HEK293 (cell line): ENCODE results near the gene TESK2.

Source experiments
- CTCF ChIA-PET: fragments of 350-600 bp; formaldehyde crosslinking; extraction: SDS; loops from one replicate; lab custom pipeline; 2021; ENCODE audit warnings: antibody characterized with exemption; lab: Yijun Ruan, JAX
- POLR2A ChIA-PET: fragments of 300-600 bp; formaldehyde crosslinking; extraction: SDS; loops from one replicate; lab custom pipeline; 2020; ENCODE audit warnings: antibody characterized with exemption, inconsistent platforms; lab: Yijun Ruan, JAX
- H3K27ac ChIP-seq: fragments of 200-500 bp; sonication (Bioruptor generic); 2 replicates; pipeline ENCODE4 v1.5.1; 2014; ENCODE audit warnings: low read depth, low read length, control low read depth, inconsistent platforms; ENCODE audit errors: extremely low read depth
- H3K36me3 ChIP-seq, 2 experiments: fragments of 200-500 bp in 1 of 2; sonication (Bioruptor generic) in 1 of 2; 1 replicate in 1 of 2; 2 replicates in 1 of 2; pipeline ENCODE4 v1.5.1; 2014 to 2017; ENCODE audit warnings: inconsistent platforms in 2 of 2, low read length in 2 of 2; ENCODE audit not compliant: control insufficient read depth in 2 of 2, insufficient read depth in 1 of 2
- H3K4me1 ChIP-seq: fragments of 200-500 bp; sonication (Bioruptor generic); 2 replicates; pipeline ENCODE4 v1.5.1; 2014; ENCODE audit warnings: mild to moderate bottlenecking, low read length, inconsistent platforms; ENCODE audit not compliant: control insufficient read depth, insufficient read depth
- H3K4me3 ChIP-seq: 2 replicates; pipeline ENCODE4 v1.5.1; 2011; ENCODE audit warnings: low read depth, mild to moderate bottlenecking, control low read depth, low read length, moderate library complexity
- H3K9me3 ChIP-seq: fragments of 200-500 bp; sonication (Bioruptor generic); 2 replicates; pipeline ENCODE4 v1.5.1; 2014; ENCODE audit warnings: low read depth, low read length, inconsistent platforms; ENCODE audit not compliant: control insufficient read depth, insufficient read depth
- BCL11B ChIP-seq: fragments of 450-650 bp; formaldehyde crosslinking; IDR thresholded peaks from 2 replicates; pipeline ENCODE4 v1.5.1; 2016; ENCODE audit warnings: low read depth, missing biosample characterization, missing genetic modification characterization
- KLF1 ChIP-seq: fragments of 450-650 bp; formaldehyde crosslinking; IDR thresholded peaks from 2 replicates; pipeline ENCODE4 v1.5.1; 2016; ENCODE audit warnings: missing biosample characterization, missing genetic modification characterization
- MEIS1 ChIP-seq: sonication (generic); formaldehyde crosslinking; IDR thresholded peaks from 2 replicates; pipeline ENCODE4 v1.8.1; 2022; ENCODE audit warnings: missing genetic modification reagents, mild to moderate bottlenecking, borderline replicate concordance
- SETDB1 ChIP-seq: IDR thresholded peaks from one replicate; pipeline ENCODE4 v1.6.1; 2017; ENCODE audit warnings: mild to moderate bottlenecking, low read length, moderate library complexity, mixed read lengths; ENCODE audit not compliant: insufficient read length
- ZBTB48 ChIP-seq: fragments of 450-650 bp; formaldehyde crosslinking; IDR thresholded peaks from 2 replicates; pipeline ENCODE4 v1.5.1; 2016; ENCODE audit warnings: missing biosample characterization, missing genetic modification characterization
- ZNF148 ChIP-seq: fragments of 450-650 bp; formaldehyde crosslinking; IDR thresholded peaks from 2 replicates; pipeline ENCODE4 v1.5.0; 2017; ENCODE audit warnings: missing biosample characterization, missing genetic modification characterization, borderline replicate concordance
- ZNF211 ChIP-seq: fragments of 450-650 bp; formaldehyde crosslinking; IDR thresholded peaks from 2 replicates; pipeline ENCODE4 v1.5.1; 2016; ENCODE audit warnings: low read depth, missing biosample characterization, missing genetic modification characterization
- ZNF391 ChIP-seq: fragments of 450-650 bp; formaldehyde crosslinking; IDR thresholded peaks from 2 replicates; pipeline ENCODE4 v1.5.1; 2016; ENCODE audit warnings: low read depth, missing biosample characterization, missing genetic modification characterization, borderline replicate concordance
- ZNF514 ChIP-seq: fragments of 450-650 bp; formaldehyde crosslinking; IDR thresholded peaks from 2 replicates; pipeline ENCODE4 v1.5.1; 2016; ENCODE audit warnings: missing biosample characterization, missing genetic modification characterization
- ZNF521 ChIP-seq: fragments of 450-650 bp; formaldehyde crosslinking; IDR thresholded peaks from 2 replicates; pipeline ENCODE4 v1.5.1; 2017; ENCODE audit warnings: missing biosample characterization, mild to moderate bottlenecking, missing genetic modification characterization
- ZNF560 ChIP-seq: fragments of 450-650 bp; formaldehyde crosslinking; IDR thresholded peaks from 2 replicates; pipeline ENCODE4 v1.5.1; 2017; ENCODE audit warnings: missing biosample characterization, missing genetic modification characterization, borderline replicate concordance
- ZNF626 ChIP-seq: fragments of 450-650 bp; sonication (Bioruptor Pico); formaldehyde crosslinking; IDR thresholded peaks from 2 replicates; pipeline ENCODE4 v1.5.1; 2018; ENCODE audit warnings: missing biosample characterization, missing genetic modification characterization, inconsistent platforms
- ZNF701 ChIP-seq: fragments of 450-650 bp; formaldehyde crosslinking; IDR thresholded peaks from 2 replicates; pipeline ENCODE4 v1.5.1; 2016; ENCODE audit warnings: missing biosample characterization, missing genetic modification characterization
- TF ChIP-seq, protein P1 (sequence below): fragments of 450-650 bp; IDR thresholded peaks from 2 replicates; pipeline ENCODE4 v1.5.1; 2018; ENCODE audit warnings: missing biosample characterization, mild to moderate bottlenecking, missing genetic modification characterization
- TF ChIP-seq, protein P2 (sequence below): fragments of 450-650 bp; formaldehyde crosslinking; IDR thresholded peaks from 2 replicates; pipeline ENCODE4 v1.5.1; 2016; ENCODE audit warnings: missing biosample characterization, missing genetic modification characterization
- TF ChIP-seq, protein P3 (sequence below): fragments of 450-650 bp; formaldehyde crosslinking; IDR thresholded peaks from 2 replicates; pipeline ENCODE4 v1.5.1; 2017; ENCODE audit warnings: missing biosample characterization, mild to moderate bottlenecking, missing genetic modification characterization, moderate library complexity
- TF ChIP-seq, protein P4 (sequence below): fragments of 450-650 bp; formaldehyde crosslinking; IDR thresholded peaks from 2 replicates; pipeline ENCODE4 v1.5.1; 2016; ENCODE audit warnings: missing biosample characterization, missing genetic modification characterization
- TF ChIP-seq, protein P5 (sequence below): fragments of 450-650 bp; formaldehyde crosslinking; IDR thresholded peaks from 2 replicates; pipeline ENCODE4 v1.5.1; 2017; ENCODE audit warnings: missing biosample characterization, missing genetic modification characterization

TESK2 gene

GRCh38 chr1:45306319-45306718, 184.6 kb downstream of the TESK2 start:
- no peak for TF ChIP-seq SETDB1
- ChIA-PET POLR2A (interaction anchor here (0.6 to 2.1 kb wide), 3 partner anchors 33 to 492 kb away, joined by 3 to 20 read pairs (median 3); partner anchors contain the start of genes HECTD3, MUTYH, TOE1 and UROD), CTCF (interaction anchor here (0.6 to 1.3 kb wide), 4 partner anchors 31 to 370 kb away, joined by 3 to 5 read pairs (median 3); no protein-coding TSS in a partner anchor)
- no peaks in the 10 kb centered on the region for H3K36me3 ChIP-seq
- no peak overlapping the region for H3K27ac ChIP-seq
- H3K9me3 ChIP-seq = no peaks in the 10 kb centered on the region
- H3K4me1 ChIP-seq = peaks cover 5% of the 10 kb centered on the region; the same call in 1 of the 2 replicates
- no peak overlapping the region for H3K4me3 ChIP-seq

- H3K27ac ChIP-seq = no peak overlapping the region
- POLR2A ChIA-PET = interaction anchor here (0.6 to 2.1 kb wide), 2 partner anchors 35 to 437 kb away, joined by 3 to 20 read pairs; partner anchors contain the start of genes MUTYH and TOE1
- TF ChIP-seq ZNF521 (tag by site-specific recombination) = no peak
- TF ChIP-seq ZNF148 (tag by site-specific recombination) = no peak
- TF ChIP-seq ZBTB48 (tag by site-specific recombination) = no peak
- no peak for TF ChIP-seq ZNF626 (tag by site-specific recombination)
- TF ChIP-seq, protein P1, sequence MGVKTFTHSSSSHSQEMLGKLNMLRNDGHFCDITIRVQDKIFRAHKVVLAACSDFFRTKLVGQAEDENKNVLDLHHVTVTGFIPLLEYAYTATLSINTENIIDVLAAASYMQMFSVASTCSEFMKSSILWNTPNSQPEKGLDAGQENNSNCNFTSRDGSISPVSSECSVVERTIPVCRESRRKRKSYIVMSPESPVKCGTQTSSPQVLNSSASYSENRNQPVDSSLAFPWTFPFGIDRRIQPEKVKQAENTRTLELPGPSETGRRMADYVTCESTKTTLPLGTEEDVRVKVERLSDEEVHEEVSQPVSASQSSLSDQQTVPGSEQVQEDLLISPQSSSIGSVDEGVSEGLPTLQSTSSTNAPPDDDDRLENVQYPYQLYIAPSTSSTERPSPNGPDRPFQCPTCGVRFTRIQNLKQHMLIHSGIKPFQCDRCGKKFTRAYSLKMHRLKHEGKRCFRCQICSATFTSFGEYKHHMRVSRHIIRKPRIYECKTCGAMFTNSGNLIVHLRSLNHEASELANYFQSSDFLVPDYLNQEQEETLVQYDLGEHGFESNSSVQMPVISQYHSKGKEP (tag by site-specific recombination) = no peak
- TF ChIP-seq ZNF211 (tag by site-specific recombination) = no peak
- no peak for TF ChIP-seq MEIS1 (CRISPR knock-in tag)
- TF ChIP-seq, protein P2, sequence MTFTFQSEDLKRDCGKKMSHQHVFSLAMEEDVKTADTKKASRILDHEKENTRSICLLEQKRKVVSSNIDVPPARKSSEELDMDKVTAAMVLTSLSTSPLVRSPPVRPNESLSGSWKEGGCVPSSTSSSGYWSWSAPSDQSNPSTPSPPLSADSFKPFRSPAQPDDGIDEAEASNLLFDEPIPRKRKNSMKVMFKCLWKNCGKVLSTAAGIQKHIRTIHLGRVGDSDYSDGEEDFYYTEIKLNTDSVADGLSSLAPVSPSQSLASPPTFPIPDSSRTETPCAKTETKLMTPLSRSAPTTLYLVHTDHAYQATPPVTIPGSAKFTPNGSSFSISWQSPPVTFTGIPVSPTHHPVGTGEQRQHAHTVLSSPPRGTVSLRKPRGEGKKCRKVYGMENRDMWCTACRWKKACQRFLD = no peak
- no peak for TF ChIP-seq ZNF514
- TF ChIP-seq, all 188 proteins: peak for 0
- no peaks in the 10 kb centered on the region for H3K36me3 ChIP-seq
- no peaks in the 10 kb centered on the region for H3K9me3 ChIP-seq
- CTCF ChIA-PET = interaction anchor here (0.5 to 1.6 kb wide), 6 partner anchors 10 to 415 kb away, joined by 3 to 5 read pairs (median 4); partner anchors contain the start of gene UROD
- H3K4me1 ChIP-seq = peaks cover 5% of the 10 kb centered on the region; the same call in 1 of the 2 replicates
- no peak overlapping the region for H3K4me3 ChIP-seq
These were observed 185.7 kb downstream of the TESK2 start for GRCh38 chr1:45305231-45305630.

GRCh38 chr1:45304311-45305081, 186.5 kb downstream of the TESK2 start:
- Histone ChIP-seq H3K4me3 (peak overlapping the region; percentile 78), H3K27ac (peak overlapping the region; percentile 65), H3K36me3 (no peaks in the 10 kb centered on the region), H3K9me3 (no peaks in the 10 kb centered on the region), H3K4me1 (peaks cover 5% of the 10 kb centered on the region; the same call in 1 of the 2 replicates)
- CTCF ChIA-PET = interaction anchor here (0.7 to 1.6 kb wide), 5 partner anchors 10 to 292 kb away, joined by 3 to 8 read pairs (median 5); partner anchors contain the start of genes TESK2 and UROD
- POLR2A ChIA-PET = interaction anchor here (1.1 to 3.0 kb wide), 9 partner anchors 35 to 574 kb away, joined by 3 to 83 read pairs (median 13); partner anchors contain the start of genes BTBD19, DYNLT4, HECTD3 and MUTYH
- TF ChIP-seq, protein P3, sequence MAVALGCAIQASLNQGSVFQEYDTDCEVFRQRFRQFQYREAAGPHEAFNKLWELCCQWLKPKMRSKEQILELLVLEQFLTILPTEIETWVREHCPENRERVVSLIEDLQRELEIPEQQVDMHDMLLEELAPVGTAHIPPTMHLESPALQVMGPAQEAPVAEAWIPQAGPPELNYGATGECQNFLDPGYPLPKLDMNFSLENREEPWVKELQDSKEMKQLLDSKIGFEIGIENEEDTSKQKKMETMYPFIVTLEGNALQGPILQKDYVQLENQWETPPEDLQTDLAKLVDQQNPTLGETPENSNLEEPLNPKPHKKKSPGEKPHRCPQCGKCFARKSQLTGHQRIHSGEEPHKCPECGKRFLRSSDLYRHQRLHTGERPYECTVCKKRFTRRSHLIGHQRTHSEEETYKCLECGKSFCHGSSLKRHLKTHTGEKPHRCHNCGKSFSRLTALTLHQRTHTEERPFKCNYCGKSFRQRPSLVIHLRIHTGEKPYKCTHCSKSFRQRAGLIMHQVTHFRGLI (tag by site-specific recombination) = no peak
- TF ChIP-seq ZNF391 (tag by site-specific recombination) (no peak), BCL11B (tag by site-specific recombination) (no peak), ZNF560 (tag by site-specific recombination) (no peak), KLF1 (tag by site-specific recombination) (no peak), ZNF626 (tag by site-specific recombination) (no peak), ZNF701 (tag by site-specific recombination) (no peak)
- TF ChIP-seq, protein P4, sequence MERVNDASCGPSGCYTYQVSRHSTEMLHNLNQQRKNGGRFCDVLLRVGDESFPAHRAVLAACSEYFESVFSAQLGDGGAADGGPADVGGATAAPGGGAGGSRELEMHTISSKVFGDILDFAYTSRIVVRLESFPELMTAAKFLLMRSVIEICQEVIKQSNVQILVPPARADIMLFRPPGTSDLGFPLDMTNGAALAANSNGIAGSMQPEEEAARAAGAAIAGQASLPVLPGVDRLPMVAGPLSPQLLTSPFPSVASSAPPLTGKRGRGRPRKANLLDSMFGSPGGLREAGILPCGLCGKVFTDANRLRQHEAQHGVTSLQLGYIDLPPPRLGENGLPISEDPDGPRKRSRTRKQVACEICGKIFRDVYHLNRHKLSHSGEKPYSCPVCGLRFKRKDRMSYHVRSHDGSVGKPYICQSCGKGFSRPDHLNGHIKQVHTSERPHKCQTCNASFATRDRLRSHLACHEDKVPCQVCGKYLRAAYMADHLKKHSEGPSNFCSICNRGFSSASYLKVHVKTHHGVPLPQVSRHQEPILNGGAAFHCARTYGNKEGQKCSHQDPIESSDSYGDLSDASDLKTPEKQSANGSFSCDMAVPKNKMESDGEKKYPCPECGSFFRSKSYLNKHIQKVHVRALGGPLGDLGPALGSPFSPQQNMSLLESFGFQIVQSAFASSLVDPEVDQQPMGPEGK (tag by site-specific recombination) = no peak
- TF ChIP-seq, protein P5, sequence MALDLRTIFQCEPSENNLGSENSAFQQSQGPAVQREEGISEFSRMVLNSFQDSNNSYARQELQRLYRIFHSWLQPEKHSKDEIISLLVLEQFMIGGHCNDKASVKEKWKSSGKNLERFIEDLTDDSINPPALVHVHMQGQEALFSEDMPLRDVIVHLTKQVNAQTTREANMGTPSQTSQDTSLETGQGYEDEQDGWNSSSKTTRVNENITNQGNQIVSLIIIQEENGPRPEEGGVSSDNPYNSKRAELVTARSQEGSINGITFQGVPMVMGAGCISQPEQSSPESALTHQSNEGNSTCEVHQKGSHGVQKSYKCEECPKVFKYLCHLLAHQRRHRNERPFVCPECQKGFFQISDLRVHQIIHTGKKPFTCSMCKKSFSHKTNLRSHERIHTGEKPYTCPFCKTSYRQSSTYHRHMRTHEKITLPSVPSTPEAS = no peak
